AG09319 (cell line): ENCODE results near the gene FAM47C.
"Not testable (repeated sequence)": the region's sequence is repeated elsewhere in the genome, so short reads cannot be mapped to it uniquely, and the experiment has no call there.

Source experiments
- DNase-seq: peaks from one replicate; pipeline ENCODE4 v3.0.0-alpha.2; 2010; ENCODE audit warnings: low read depth; ENCODE audit errors: extremely low read depth
- CTCF ChIP-seq: IDR thresholded peaks from 2 replicates; pipeline ENCODE4 v1.5.1; 2011; ENCODE audit warnings: low read depth, mild to moderate bottlenecking, inconsistent platforms, low read length, moderate library complexity

Gene FAM47C

GRCh38 chrX:36986231-36986630 is 21.9 kb upstream of the FAM47C start:
- DNase-seq: no peak

GRCh38 chrX:36987212-36987611 is 21.0 kb upstream of the FAM47C start:
- not testable (repeated sequence) for DNase-seq

More at GRCh38 chrX:36986231-36986630, 21.9 kb upstream of the FAM47C start:
- TF ChIP-seq CTCF: no peak

- no peak for TF ChIP-seq CTCF
- DNase-seq: no peak
These were observed 8.0 kb upstream of the FAM47C start for GRCh38 chrX:37000140-37000539.

GRCh38 chrX:37010496-37010895 is 2.3 kb downstream of the FAM47C start:
- DNase-seq: no peak
- no peak for TF ChIP-seq CTCF

- DNase-seq: not testable (repeated sequence)
These were observed 26.1 kb downstream of the FAM47C start for GRCh38 chrX:37034260-37034659.

- not testable (repeated sequence) for DNase-seq
These were observed 28.6 kb downstream of the FAM47C start for GRCh38 chrX:37036674-37037220.

GRCh38 chrX:37038814-37039213 is 30.6 kb downstream of the FAM47C start:
- not testable (repeated sequence) for DNase-seq

GRCh38 chrX:37042956-37043885 is 35.1 kb downstream of the FAM47C start:
- DNase-seq: not testable (repeated sequence)

GRCh38 chrX:37047776-37048175 is 39.6 kb downstream of the FAM47C start:
- TF ChIP-seq CTCF: no peak
- no peak for DNase-seq

- not testable (repeated sequence) for DNase-seq
These were observed 49.4 kb downstream of the FAM47C start for GRCh38 chrX:37057572-37057971.
